Glutamatergic neuron (in vitro differentiated cells): Measurements from ENCODE around the gene NDUFC2. TPM values are rescaled to one million over a fixed set of nuclear protein-coding genes. Genes with fewer than 3 reads are reported as not detected.

Experiments
- DNase-seq: peaks from one replicate; pipeline ENCODE4 v3.0.0; 2022
- H3K27ac Mint-ChIP-seq: one replicate; pipeline ENCODE4 v1.8.0; 2020; ENCODE audit warnings: mild to moderate bottlenecking, mixed read lengths, inconsistent platforms; ENCODE audit not compliant: unreplicated experiment
- H3K27me3 Mint-ChIP-seq: one replicate; pipeline ENCODE4 v1.8.0; 2020; ENCODE audit warnings: mild to moderate bottlenecking, moderate library complexity, mixed read lengths, inconsistent platforms; ENCODE audit not compliant: unreplicated experiment
- H3K36me3 Mint-ChIP-seq: one replicate; pipeline ENCODE4 v1.8.0; 2020; ENCODE audit warnings: mild to moderate bottlenecking, mixed read lengths, inconsistent platforms; ENCODE audit not compliant: unreplicated experiment
- H3K4me1 Mint-ChIP-seq: one replicate; pipeline ENCODE4 v1.8.0; 2020; ENCODE audit warnings: mild to moderate bottlenecking, low read depth, mixed read lengths, inconsistent platforms; ENCODE audit not compliant: unreplicated experiment
- H3K4me3 Mint-ChIP-seq: one replicate; pipeline ENCODE4 v1.8.0; 2020; ENCODE audit warnings: mild to moderate bottlenecking, mixed read lengths, inconsistent platforms; ENCODE audit not compliant: unreplicated experiment
- H3K9me3 Mint-ChIP-seq: one replicate; pipeline ENCODE4 v1.8.0; 2020; ENCODE audit warnings: mild to moderate bottlenecking, moderate library complexity, mixed read lengths, inconsistent platforms; ENCODE audit not compliant: unreplicated experiment
- CTCF ChIP-seq: fragments of 200-600 bp; sonication (generic); IDR thresholded peaks from one replicate; pipeline ENCODE4 v1.5.0; 2021; ENCODE audit not compliant: partially characterized antibody, unreplicated experiment
- total RNA-seq: library from RNA; stranded (reverse); fragmentation: NEBNext Ultra II Directional; extraction: Animal tissue kit (Norgen Biotek cat#: 25700); gene quantifications from one replicate; pipeline ENCODE4 v1.2.1, GENCODE V29; 2021; ENCODE audit not compliant: unreplicated experiment

The NDUFC2 gene
- total RNA-seq, 1 donor from 2014 or later: 221 TPM

DNA sequence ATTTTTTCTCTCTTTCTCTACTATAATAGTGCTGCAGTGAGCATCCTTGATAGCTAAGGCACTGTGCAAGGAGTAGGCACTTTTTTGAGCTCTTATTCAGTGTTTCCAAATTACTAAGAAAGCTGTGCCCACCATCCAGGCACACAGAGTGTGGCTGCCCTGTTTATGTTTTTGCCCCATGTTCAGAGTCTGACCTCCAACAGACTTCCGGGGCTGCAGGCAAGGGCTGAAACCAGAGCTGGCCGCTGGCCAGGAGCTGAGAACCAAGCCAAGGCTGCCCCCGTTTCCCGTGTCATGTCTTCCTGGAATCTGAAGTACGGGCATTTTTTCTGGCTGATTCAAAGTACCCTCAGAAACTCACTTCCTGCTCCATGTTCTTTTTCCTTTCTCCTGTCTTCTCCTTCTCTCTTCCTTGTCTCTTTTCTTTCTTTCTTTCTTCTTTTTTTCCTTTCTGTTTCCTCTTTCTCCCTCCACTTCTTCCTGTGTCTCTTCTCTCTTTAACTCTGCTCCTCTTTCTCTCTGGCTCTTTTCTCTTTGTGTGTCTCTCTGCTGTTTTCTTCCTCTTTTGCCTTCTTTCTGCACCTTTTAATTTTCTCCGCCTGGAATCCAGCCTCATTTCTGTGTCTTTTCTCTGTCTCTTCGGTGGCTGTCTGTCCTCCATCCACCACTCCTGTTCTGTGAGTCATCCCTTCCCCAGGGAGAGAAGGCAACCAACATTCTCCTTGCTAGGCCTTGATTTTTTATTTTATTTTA, 39.6 kb downstream of the NDUFC2 start:
- Mint-ChIP-seq H3K27me3 (peaks cover 5% of the 10 kb centered on the region), H3K4me3 (no peak overlapping the region), H3K4me1 (peaks cover 3% of the 10 kb centered on the region), H3K9me3 (no peaks in the 10 kb centered on the region), H3K27ac (no peak overlapping the region), H3K36me3 (no peaks in the 10 kb centered on the region)
- DNase-seq: no peak
- no peak for TF ChIP-seq CTCF

- H3K9me3 Mint-ChIP-seq: no peaks in the 10 kb centered on the region
- peaks cover 3% of the 10 kb centered on the region for H3K4me1 Mint-ChIP-seq
- no peak for TF ChIP-seq CTCF
- no peaks in the 10 kb centered on the region for H3K36me3 Mint-ChIP-seq
- H3K27ac Mint-ChIP-seq: no peak overlapping the region
- no peak overlapping the region for H3K4me3 Mint-ChIP-seq
- no peak for DNase-seq
- peaks cover 5% of the 10 kb centered on the region for H3K27me3 Mint-ChIP-seq
Measured at GRCh38 chr11:78039391-78039918, 40.2 kb downstream of the NDUFC2 start.

DNA sequence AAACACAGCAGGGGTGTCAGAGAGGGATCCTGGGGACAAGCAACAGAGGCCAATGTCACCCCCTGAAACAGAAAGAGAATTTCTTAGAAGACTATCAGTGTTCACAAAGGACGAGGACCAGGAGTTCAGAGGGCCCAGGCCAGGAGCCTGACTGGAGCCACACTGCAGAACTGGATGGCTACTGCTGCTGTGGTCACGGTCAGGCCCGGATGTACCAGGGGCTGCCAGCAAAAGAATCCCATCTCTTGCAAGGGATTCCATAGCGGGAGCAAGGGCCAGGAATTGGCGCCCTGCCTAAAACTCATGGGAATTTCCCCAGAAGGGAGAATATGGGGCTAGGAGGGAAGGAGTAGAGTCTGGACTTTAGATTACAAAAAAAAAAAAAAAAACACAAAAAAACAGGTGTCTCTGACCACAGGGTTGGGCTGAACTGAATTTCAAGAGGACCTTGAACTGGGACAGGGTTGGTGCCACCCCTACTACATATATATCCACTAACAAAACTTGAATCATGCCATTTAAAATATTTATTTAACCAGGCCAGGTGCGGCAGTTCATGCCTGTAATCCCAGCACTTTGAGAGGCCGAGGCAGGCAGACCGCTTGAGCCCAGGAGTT, 40.9 kb downstream of the NDUFC2 start:
- Mint-ChIP-seq H3K27me3 (peaks cover 5% of the 10 kb centered on the region), H3K9me3 (no peaks in the 10 kb centered on the region), H3K27ac (no peak overlapping the region), H3K4me1 (peaks cover 3% of the 10 kb centered on the region), H3K4me3 (no peak overlapping the region), H3K36me3 (no peaks in the 10 kb centered on the region)
- DNase-seq: no peak
- no peak for TF ChIP-seq CTCF

DNA sequence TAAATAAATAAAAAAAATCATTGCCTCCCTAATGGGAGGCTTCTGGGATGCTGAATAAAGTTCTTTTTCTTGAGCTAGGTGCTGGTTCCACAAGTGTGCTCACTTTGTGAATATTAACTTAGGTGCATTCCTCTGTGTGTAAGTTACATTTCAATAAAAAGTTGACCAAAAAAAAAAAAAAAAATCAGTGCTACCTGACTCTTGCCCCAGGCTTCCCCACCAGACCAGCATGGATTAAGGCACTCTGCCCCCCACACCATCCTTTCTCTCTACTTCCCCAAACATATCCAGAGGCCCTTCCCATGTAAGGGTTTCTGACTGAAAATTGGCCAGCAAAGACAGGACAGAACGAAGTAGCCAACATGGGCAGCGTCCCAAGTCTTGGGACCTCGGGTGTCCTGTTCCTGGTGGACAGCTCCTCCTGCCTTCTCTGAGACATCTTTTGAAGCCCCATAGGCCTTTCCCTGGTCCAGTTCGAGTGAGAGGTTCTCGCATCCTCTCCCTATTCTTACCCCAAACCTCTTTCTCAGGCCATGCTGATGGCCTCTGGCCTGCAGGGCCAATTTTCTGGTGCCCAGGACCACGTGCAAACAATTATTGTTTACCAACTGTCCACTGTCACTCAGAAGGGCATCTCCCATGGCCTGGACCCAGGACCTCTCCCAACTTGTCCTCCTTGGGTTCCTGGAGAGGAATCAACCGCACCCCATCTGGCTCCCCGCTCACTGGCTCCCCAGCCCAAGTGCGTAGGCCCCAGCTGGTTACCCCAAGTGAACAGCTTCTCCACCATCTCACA, 41.6 kb downstream of the NDUFC2 start:
- H3K36me3 Mint-ChIP-seq: no peaks in the 10 kb centered on the region
- no peak for TF ChIP-seq CTCF
- no peak overlapping the region for H3K4me3 Mint-ChIP-seq
- DNase-seq: no peak
- H3K4me1 Mint-ChIP-seq: peaks cover 3% of the 10 kb centered on the region
- H3K9me3 Mint-ChIP-seq: no peaks in the 10 kb centered on the region
- H3K27ac Mint-ChIP-seq: no peak overlapping the region
- H3K27me3 Mint-ChIP-seq: no peaks in the 10 kb centered on the region
